ENCODE measurements around the gene CDH26.

DNA sequence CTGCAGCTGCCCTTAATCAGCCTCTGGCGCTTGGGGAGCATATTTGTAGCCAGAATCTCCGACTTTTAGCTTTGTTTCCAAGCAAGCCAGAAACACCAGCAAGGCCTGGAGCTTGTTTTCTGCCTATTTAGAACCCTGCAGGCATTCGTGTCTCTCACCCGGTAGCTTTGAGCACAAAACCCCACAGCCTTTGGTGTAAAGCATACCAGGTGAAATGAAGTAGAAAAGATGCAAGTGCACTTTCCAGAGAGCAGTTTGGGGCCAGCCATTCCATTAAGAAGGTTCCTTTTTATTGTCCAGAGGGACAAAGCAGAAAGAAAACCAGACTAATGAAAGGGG is 17.3 kb upstream of the CDH26 start:
- no peak for TF ChIP-seq POLR2A (IDR thresholded peaks at IDR 0.05; ENCODE audit: low read length)
- TF ChIP-seq GATA1 (IDR thresholded peaks at IDR 0.05; ENCODE audit: low read depth, low read length), result no peak

Data from erythroblast (primary cell).